Activated naive CD4-positive, alpha-beta T cell treated with Interleukin-2 at 50 U/mL for 16 hours (primary cell): ENCODE data around the gene LAYN.

Experiments
- DNase-seq: peaks from one replicate; pipeline ENCODE4 v3.0.0-alpha.2; 2020

Gene LAYN

GRCh38 chr11:111562692-111563389 lies 22.3 kb downstream of the LAYN start:
- DNase-seq = no peak

- peak; percentile 65 for DNase-seq
Observed at GRCh38 chr11:111565114-111565720, 24.7 kb downstream of the LAYN start.

GRCh38 chr11:111566324-111566723 lies 25.8 kb downstream of the LAYN start:
- no peak for DNase-seq

- DNase-seq = no peak
Observed at GRCh38 chr11:111569476-111569875, 29.0 kb downstream of the LAYN start.

GRCh38 chr11:111570796-111571195 lies 30.3 kb downstream of the LAYN start:
- no peak for DNase-seq

GRCh38 chr11:111571829-111572501 lies 31.4 kb downstream of the LAYN start:
- no peak for DNase-seq

GRCh38 chr11:111572581-111572980 lies 32.1 kb downstream of the LAYN start:
- no peak for DNase-seq

- no peak for DNase-seq
Observed at GRCh38 chr11:111573821-111574249, 33.3 kb downstream of the LAYN start.

- DNase-seq = no peak
Observed at GRCh38 chr11:111574373-111575225, 34.1 kb downstream of the LAYN start.

- no peak for DNase-seq
Observed at GRCh38 chr11:111575740-111576139, 35.2 kb downstream of the LAYN start.

GRCh38 chr11:111577821-111578220 lies 37.3 kb downstream of the LAYN start:
- no peak for DNase-seq

- DNase-seq = no peak
Observed at GRCh38 chr11:111581341-111581740, 40.8 kb downstream of the LAYN start.

- DNase-seq = no peak
Observed at GRCh38 chr11:111582163-111582562, 41.6 kb downstream of the LAYN start.

GRCh38 chr11:111582881-111583280 lies 42.4 kb downstream of the LAYN start:
- no peak for DNase-seq

GRCh38 chr11:111585371-111585770 lies 44.9 kb downstream of the LAYN start:
- DNase-seq = no peak

GRCh38 chr11:111586388-111586831 lies 45.9 kb downstream of the LAYN start:
- peak; percentile 27 for DNase-seq

GRCh38 chr11:111589114-111589513 lies 48.6 kb downstream of the LAYN start:
- no peak for DNase-seq

GRCh38 chr11:111589886-111590499 lies 49.5 kb downstream of the LAYN start:
- DNase-seq = no peak

GRCh38 chr11:111591187-111591960 lies 50.9 kb downstream of the LAYN start:
- no peak for DNase-seq

GRCh38 chr11:111592491-111592890 lies 52.0 kb downstream of the LAYN start:
- DNase-seq = no peak

GRCh38 chr11:111596319-111596718 lies 55.8 kb downstream of the LAYN start:
- DNase-seq = no peak

- no peak for DNase-seq
Observed at GRCh38 chr11:111598148-111598547, 57.6 kb downstream of the LAYN start.
